Measurements from ENCODE around the gene NBEAL2.

NBEAL2 gene

GRCh38 chr3:47004369-47005211, 25.1 kb downstream of the NBEAL2 start:
- 0 out of 2 replicates have a peak, but pooled peaks cover 2% of the 10 kb centered on the region for H3K36me3 ChIP-seq
- DNase-seq, result no peak
- no peaks in the 10 kb centered on the region for H3K27me3 ChIP-seq
- H3K9me3 ChIP-seq, result no peaks in the 10 kb centered on the region
- no peaks in the 10 kb centered on the region for H3K4me1 ChIP-seq
- H3K4me3 ChIP-seq (ENCODE audit: low read depth, low read length), result no peak overlapping the region
- TF ChIP-seq CTCF (IDR thresholded peaks at IDR 0.05; ENCODE audit: low read depth, low read length), result no peak

GRCh38 chr3:47005212-47006144, 26.0 kb downstream of the NBEAL2 start:
- H3K36me3 ChIP-seq, result 0 out of 2 replicates have a peak, but pooled peaks cover 2% of the 10 kb centered on the region
- H3K27me3 ChIP-seq, result no peaks in the 10 kb centered on the region
- no peak for TF ChIP-seq CTCF (IDR thresholded peaks at IDR 0.05; ENCODE audit: low read depth, low read length)
- H3K9me3 ChIP-seq, result no peaks in the 10 kb centered on the region
- DNase-seq, result no peak
- no peak overlapping the region for H3K4me3 ChIP-seq (ENCODE audit: low read depth, low read length)
- H3K4me1 ChIP-seq, result no peaks in the 10 kb centered on the region

- H3K36me3 ChIP-seq, result 0 out of 2 replicates have a peak, but pooled peaks cover 2% of the 10 kb centered on the region
- H3K4me3 ChIP-seq (ENCODE audit: low read depth, low read length), result no peak overlapping the region
- no peak for TF ChIP-seq CTCF (IDR thresholded peaks at IDR 0.05; ENCODE audit: low read depth, low read length)
- H3K9me3 ChIP-seq, result no peaks in the 10 kb centered on the region
- DNase-seq, result no peak
- H3K4me1 ChIP-seq, result no peaks in the 10 kb centered on the region
- H3K27me3 ChIP-seq, result no peaks in the 10 kb centered on the region
Measured at GRCh38 chr3:47006145-47006651, 26.7 kb downstream of the NBEAL2 start.

- Histone ChIP-seq H3K36me3 (0 out of 2 replicates have a peak, but pooled peaks cover 2% of the 10 kb centered on the region), H3K27me3 (no peaks in the 10 kb centered on the region), H3K4me3 (ENCODE audit: low read depth, low read length) (no peak overlapping the region), H3K9me3 (no peaks in the 10 kb centered on the region), H3K4me1 (no peaks in the 10 kb centered on the region)
- no peak for TF ChIP-seq CTCF (IDR thresholded peaks at IDR 0.05; ENCODE audit: low read depth, low read length)
- no peak for DNase-seq
Measured at GRCh38 chr3:47007001-47007400, 27.5 kb downstream of the NBEAL2 start.

GRCh38 chr3:47007482-47008233, 28.2 kb downstream of the NBEAL2 start:
- TF ChIP-seq CTCF (IDR thresholded peaks at IDR 0.05; ENCODE audit: low read depth, low read length), result no peak
- Histone ChIP-seq H3K27me3 (no peaks in the 10 kb centered on the region), H3K4me3 (ENCODE audit: low read depth, low read length) (no peak overlapping the region), H3K4me1 (no peaks in the 10 kb centered on the region), H3K36me3 (0 out of 2 replicates have a peak, but pooled peaks cover 2% of the 10 kb centered on the region), H3K9me3 (no peaks in the 10 kb centered on the region)
- no peak for DNase-seq
